Hematopoietic multipotent progenitor cell treated with erythropoietin and hydrocortisone succinate and interleukin-3 and kit ligand, for 15 days (in vitro differentiated cells): ENCODE results near the gene DMRTC1.
"Not testable (repeated sequence)": the region's sequence is repeated elsewhere in the genome, so short reads cannot be mapped to it uniquely, and the experiment has no call there.

Source experiments
- DNase-seq: peaks from one replicate; pipeline ENCODE4 v3.0.0-alpha.2; 2015; ENCODE audit warnings: low spot score

Gene DMRTC1, protein sequence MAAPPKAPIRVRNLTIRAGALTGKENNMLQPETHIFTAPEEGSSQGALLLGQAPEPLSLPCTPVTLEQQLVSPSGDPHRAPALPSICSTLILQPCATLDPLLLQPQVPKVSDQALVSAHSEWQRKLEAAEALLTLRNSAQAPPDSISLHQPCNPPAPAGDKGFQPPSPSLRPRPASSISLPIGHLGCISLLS

DNA sequence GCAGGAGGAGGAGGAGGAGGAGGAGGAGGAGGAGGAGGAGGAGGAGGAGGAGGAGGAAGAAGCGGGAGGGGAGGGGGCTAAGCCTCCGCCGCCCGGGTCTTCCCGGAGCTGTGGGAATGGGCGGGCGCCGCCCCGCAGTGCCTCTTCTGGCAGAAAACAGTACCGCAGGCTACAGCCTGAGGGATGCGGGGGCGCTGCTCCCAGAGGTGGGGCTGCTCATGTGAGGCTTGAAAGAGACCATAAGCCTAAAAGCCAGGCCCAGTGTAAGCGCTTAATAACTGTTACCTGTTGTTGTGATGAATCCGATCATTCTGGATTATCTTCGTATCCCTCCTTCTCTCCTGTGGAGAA lies at the start of gene DMRTC1:
TSS of gene DMRTC1 (minus strand) at position 19 of the 351 bp plus-strand sequence. CDS start 68,143 bp downstream, outside the sequence.
- DNase-seq: not testable (repeated sequence)

DNA sequence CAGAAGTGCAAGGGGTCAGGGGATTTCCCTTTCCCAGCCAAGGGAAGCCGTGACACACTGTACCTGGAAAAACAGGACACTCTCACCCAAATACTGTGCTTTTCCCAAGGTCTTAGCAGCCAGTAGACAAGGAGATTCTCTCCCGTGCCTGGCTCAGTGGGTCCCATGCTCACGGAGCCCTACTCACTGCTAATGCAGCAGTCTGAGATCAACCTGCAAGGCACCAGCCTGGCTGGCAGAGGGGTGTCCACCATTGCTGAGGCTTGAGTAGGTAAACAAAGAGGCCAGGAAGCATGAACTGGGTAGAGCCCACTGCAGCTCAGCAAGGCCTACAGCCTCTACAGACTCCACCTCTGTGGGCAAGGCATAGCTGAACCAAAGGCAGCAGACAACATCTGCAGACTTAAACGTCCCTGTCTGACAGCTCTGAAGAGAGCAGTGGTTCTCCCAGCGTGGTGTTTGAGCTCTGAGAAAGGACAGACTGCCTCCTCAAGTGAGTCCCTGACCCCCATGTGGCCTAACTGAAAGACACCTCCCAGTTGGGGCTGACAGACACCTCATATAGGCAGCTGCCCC lies 37.3 kb upstream of the DMRTC1 start:
- not testable (repeated sequence) for DNase-seq

DNA sequence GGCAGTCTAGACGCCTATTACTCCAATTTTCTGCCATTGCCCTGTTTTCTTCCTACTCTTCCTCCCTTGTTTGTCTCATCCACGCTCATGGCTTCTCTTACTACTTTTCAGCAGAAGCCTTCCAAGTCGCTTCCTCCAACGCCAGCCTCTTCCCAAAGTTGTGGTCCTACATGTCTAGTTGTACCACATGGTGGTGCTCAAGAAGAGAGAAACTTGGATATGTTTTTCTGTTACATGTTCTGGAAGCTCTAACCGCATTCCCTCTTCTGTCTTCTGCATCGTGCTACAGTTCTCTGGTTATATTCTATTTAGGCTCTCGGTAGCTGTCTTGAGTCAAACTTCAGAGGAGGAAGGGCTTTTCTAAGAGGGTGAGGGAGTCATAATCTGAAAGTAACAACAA lies 31.2 kb upstream of the DMRTC1 start:
- not testable (repeated sequence) for DNase-seq

DNA sequence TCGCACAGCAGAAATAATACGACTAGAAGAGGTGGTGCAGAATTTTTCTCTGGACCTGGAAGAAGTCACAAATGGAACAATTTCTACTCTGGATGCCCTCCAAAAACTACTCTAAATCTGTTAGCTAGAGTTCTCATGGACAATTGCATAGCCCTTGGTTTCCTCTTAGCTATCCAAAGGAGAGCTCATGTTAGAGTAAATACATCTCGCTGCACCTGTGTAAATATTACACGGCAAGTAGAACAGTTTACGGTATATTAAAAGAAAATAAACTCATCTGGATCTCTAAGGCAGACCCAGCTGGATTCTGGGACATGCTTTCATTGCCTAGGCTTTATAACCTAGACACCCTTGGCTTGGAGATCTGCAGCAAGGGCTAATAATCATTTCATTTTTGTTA lies 28.2 kb upstream of the DMRTC1 start:
- DNase-seq: not testable (repeated sequence)

DNA sequence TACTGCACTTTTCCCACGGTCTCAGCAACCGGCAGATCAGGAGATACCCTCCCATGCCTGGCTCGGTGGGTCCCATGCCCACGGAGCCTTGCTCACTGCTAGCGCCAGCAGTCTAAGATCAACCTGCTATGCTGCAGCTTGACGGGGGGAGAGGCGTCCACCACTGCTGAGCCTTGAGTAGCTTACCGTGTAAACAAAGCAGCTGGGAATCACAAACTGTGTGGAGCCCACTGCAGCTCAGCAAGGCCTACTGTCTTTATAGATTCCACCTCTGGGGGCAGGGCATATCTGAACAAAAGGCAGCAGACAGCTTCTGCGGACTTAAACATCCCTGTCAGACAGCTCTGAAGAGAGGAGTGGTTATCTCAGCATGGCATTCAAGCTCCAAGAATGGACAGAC lies 16.3 kb upstream of the DMRTC1 start:
- DNase-seq: not testable (repeated sequence)

DNA sequence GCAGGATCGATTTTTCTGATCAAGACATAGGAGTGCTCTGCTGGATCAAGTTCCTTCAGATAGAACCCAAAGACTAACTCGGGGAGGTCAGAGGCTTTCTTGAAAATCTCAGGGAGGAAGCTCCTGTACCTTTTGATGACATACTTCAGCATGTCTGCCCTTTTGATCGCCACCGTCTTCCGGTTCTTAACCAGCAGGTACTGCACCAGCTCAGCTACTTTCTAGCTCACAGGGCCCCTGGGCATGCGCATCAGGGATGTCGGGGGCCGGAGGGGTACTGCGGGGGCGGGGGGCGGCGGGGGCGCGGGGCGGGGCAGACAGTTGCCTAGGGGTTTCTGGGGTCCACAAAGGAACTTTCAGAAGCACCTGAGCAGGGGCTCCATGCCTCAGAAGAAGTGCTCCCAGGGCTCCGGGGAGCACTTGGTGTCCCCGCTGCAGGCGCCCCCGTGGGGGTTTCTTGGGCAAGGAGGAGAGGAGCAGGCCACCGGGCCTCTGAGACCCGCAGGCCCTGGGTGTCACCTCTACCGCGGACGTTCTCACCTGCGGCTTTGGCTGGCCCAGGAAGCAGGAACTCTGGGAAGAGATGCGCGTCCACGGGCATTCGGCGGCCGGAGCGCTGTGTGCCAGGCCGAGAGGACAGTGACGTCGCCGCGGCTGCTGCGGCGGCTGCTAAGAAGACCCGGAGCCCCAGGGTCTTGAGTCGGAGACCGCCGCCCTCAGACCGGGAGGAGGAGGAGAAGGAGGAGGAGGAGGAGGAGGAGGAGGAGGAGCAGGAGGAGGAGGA lies 410 bp downstream of the DMRTC1 start:
- DNase-seq: not testable (repeated sequence)

DNA sequence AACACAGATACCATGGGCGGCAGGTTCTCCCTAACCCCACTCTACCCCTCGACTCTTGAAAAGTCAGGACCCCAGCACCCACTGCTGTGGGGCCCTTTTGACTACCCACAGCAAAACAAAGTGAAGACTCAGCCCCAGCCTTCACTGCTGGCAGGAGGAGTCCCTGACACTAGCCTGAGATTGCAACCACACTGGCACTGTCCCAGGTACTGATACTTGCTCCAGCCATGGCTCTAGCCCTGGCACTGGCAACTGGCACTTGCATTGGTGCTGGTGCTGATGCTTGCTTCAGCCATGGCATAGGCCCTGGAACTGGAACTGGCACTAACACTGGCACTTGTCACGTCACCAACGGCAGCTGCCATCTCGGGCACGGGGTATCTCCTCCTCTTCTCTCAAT lies 1.4 kb downstream of the DMRTC1 start:
- not testable (repeated sequence) for DNase-seq

DNA sequence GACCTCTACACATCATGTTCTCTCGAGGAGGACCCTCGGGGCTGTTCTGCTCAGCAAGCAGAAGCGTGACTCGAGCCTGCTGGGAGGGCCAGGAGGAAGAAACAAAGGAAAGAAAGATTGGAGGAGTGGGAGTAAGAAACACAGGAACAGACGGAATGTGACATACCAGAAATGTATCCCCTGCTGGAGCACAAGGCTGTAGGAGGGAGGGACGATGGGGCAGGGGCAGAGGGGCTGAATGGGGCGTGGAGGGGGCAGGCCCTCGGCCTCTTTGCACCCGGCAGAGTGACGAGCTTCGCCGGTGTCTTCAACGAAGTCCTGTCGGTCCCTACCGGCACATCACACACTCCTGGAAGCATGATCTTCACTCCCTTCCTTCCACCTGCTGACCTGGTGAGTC lies 5.7 kb downstream of the DMRTC1 start, which contains the start of gene FAM236A:
TSS of gene FAM236A (plus strand) at position 301 of the 400 bp plus-strand sequence. CDS start at position 358, 57 bp downstream.
- not testable (repeated sequence) for DNase-seq

DNA sequence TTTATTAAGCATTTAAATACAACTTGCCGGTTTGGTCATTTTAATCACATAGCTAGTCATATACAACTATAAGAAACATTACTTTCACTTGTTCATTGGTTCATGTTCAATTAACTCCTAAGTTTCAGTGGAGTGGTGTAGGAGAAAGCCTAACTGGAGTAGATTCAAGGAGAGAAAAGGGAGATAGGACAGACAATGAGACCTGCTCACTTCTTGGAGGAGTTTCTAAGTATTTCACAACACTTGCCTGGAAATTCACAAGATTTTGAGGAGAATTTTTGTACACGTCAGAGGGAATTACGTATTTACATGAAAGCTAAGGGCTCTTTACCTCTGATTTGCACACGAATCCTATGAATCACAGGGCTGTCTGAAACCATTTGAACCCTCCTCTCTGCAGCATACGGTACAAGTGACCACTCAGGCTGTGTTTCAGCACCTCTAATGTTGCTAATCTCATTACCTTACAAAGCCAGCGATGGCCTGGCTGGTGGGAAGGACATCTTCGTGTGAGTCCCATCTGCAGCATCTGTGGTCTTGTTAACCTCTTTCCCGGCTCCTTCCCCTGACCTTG lies 6.7 kb downstream of the DMRTC1 start:
- DNase-seq: not testable (repeated sequence)

DNA sequence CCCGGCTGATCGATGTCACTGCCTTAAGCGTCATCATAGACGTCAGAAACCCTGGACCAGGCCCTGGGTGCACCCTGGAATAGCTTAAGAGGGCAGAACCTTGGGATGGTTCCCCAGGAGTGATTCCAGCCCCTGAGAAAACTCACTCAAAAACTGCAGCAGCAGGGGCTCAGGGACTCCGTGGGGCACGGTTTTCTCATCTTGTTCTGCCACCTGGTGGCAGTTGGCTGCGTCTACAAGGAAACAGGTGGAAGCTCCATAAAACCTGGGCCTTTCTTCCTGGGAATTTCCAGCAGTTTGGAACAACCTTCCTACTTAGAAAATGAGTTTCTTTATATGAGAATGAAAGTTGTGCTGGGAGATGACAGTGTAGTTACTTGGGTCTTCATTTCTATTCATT lies 7.2 kb downstream of the DMRTC1 start:
- DNase-seq: not testable (repeated sequence)

DNA sequence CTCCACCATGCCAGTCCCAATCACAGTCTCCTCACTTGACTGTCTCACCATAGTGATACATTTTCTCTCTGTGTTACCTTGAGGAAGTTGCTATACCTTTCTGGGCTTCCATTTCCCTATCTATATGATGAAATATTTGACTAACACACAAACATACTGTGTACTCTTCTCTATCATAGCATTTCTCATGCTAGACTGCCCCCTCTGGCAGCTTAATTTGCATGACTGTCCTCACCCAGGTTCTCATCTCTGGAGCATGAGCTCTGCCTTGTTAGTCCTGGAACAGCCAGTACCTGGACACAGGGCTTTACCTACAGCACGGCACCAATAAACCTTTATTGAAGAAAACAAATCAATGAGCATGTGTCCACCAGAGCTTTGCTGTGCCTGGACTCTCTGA lies 11.4 kb downstream of the DMRTC1 start:
- not testable (repeated sequence) for DNase-seq

DNA sequence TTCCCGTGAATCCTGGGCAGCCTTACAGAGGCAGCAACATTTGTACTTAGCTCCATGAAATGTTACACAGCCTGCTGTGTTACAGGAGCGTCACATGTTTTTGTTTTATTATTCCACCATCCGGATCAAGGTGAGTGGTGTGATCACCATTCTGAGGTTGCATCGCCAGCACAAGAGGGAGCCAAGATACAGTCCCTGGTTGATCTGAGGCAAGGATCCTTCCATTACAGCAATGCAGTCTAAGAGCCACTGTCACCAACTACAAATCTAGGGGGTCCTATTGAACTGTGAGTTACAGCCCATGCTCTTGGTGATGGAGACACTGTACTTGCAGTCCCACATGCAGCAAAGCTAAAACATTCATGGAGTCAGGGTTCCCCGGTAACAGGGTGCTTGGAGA lies 27.5 kb downstream of the DMRTC1 start:
- not testable (repeated sequence) for DNase-seq

DNA sequence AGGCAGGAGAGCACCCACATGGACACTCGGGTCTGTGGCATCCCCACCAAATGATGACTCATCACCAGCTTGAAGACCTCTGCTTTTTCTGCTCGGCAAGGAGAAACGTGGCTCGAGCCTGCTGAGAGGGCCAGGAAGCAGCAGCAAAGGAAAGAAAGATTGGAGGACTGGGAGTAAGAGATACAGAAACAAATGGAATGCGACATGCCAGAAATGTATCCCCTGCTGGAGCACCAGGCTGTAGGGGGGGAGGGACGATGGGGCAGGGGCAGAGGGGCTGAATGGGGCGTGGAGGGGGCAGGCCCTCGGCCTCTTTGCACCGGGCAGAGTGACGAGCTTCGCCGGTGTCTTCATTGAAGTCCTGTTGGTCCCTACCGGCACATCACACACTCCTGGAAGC lies 31.3 kb downstream of the DMRTC1 start, which contains the start of gene FAM236C:
TSS of gene FAM236C (plus strand) at position 301 of the 400 bp plus-strand sequence. CDS start 100 bp downstream, outside the sequence.
- DNase-seq: not testable (repeated sequence)

DNA sequence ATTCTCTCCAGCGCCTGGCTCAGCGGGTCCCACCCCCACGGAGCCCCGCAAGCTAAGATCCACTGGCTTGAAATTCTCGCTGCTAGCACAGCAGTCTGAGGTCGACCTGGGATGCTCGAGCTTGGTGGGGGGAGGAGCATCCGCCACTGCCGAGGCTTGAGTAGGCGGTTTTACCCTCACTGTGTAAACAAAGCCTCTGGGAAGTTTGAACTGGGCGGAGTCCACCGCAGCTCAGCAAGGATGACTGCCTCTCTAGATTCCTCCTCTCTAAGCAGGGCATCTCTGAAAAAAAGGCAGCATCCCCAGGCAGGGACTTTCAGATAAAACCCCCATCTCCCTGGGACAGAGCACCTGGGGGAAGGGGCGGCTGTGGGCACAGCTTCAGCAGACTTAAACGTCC lies 53.9 kb downstream of the DMRTC1 start:
- not testable (repeated sequence) for DNase-seq

DNA sequence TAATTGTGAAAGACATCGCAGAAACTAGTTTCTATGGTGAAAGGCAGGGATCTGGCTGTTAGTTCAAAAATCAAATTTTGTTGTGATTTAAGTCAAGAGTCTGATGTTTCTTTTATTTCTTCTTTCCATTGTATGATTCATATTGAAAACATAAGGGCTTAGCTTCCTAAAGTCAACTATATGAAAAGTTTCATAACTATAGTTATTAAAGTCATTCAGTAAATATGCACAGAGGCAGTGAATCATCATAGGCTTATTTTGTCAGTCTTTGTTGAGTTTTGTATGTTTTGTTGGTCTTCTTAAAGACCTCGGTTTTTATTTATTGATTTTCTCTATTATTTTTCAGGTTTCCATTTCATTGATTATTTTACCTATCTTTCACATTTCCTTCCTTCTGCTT lies 60.7 kb downstream of the DMRTC1 start:
- not testable (repeated sequence) for DNase-seq

DNA sequence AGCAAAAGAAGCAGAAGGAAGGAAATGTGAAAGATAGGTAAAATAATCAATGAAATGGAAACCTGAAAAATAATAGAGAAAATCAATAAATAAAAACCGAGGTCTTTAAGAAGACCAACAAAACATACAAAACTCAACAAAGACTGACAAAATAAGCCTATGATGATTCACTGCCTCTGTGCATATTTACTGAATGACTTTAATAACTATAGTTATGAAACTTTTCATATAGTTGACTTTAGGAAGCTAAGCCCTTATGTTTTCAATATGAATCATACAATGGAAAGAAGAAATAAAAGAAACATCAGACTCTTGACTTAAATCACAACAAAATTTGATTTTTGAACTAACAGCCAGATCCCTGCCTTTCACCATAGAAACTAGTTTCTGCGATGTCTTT lies 106.1 kb downstream of the DMRTC1 start:
- DNase-seq: not testable (repeated sequence)

DNA sequence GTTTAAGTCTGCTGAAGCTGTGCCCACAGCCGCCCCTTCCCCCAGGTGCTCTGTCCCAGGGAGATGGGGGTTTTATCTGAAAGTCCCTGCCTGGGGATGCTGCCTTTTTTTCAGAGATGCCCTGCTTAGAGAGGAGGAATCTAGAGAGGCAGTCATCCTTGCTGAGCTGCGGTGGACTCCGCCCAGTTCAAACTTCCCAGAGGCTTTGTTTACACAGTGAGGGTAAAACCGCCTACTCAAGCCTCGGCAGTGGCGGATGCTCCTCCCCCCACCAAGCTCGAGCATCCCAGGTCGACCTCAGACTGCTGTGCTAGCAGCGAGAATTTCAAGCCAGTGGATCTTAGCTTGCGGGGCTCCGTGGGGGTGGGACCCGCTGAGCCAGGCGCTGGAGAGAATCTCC lies 112.9 kb downstream of the DMRTC1 start:
- DNase-seq: not testable (repeated sequence)
